SH-SY5Y (cell line): ENCODE data around the gene SFXN5.

Source experiments
- GATA2 ChIP-seq: IDR thresholded peaks from 2 replicates; pipeline ENCODE4 v1.6.1; 2011; ENCODE audit warnings: mild to moderate bottlenecking, low read depth, low read length
- GATA3 ChIP-seq: IDR thresholded peaks from 2 replicates; pipeline ENCODE4 v1.6.1; 2011; ENCODE audit warnings: low read depth, mild to moderate bottlenecking, low read length, moderate library complexity

The SFXN5 gene

GRCh38 chr2:72900191-72900825, 171.2 kb downstream of the SFXN5 start:
- TF ChIP-seq GATA3 (no peak), GATA2 (no peak)

GRCh38 chr2:72898585-72898906, 173.0 kb downstream of the SFXN5 start:
- TF ChIP-seq GATA2 (no peak), GATA3 (no peak)

- no peak for TF ChIP-seq GATA3
- no peak for TF ChIP-seq GATA2
These were observed 173.5 kb downstream of the SFXN5 start for GRCh38 chr2:72897785-72898584.

- TF ChIP-seq GATA3 (no peak), GATA2 (no peak)
These were observed 175.1 kb downstream of the SFXN5 start for GRCh38 chr2:72896446-72896845.

GRCh38 chr2:72895759-72896281, 175.7 kb downstream of the SFXN5 start:
- TF ChIP-seq GATA3 (no peak), GATA2 (no peak)

- no peak for TF ChIP-seq GATA2
- no peak for TF ChIP-seq GATA3
These were observed 176.4 kb downstream of the SFXN5 start for GRCh38 chr2:72895154-72895553.

- TF ChIP-seq GATA3 (no peak), GATA2 (no peak)
These were observed 177.0 kb downstream of the SFXN5 start for GRCh38 chr2:72894514-72894913.

GRCh38 chr2:72893594-72894319, 177.8 kb downstream of the SFXN5 start:
- TF ChIP-seq GATA3: no peak
- no peak for TF ChIP-seq GATA2

- TF ChIP-seq GATA2 (no peak), GATA3 (no peak)
These were observed 178.9 kb downstream of the SFXN5 start for GRCh38 chr2:72892506-72893173.
